HG03378 (cell line): ENCODE results near the gene RNF19B.

Experiments used
- ATAC-seq: cut with Tn5 transposase; IDR thresholded peaks from one replicate; pipeline ENCODE4 v1.9.1; 2021; ENCODE audit warnings: mild to moderate bottlenecking, moderate library complexity; ENCODE audit not compliant: unreplicated experiment

RNF19B gene

GRCh38 chr1:32891241-32891570 is 73.4 kb downstream of the RNF19B start:
- no peak for ATAC-seq

DNA sequence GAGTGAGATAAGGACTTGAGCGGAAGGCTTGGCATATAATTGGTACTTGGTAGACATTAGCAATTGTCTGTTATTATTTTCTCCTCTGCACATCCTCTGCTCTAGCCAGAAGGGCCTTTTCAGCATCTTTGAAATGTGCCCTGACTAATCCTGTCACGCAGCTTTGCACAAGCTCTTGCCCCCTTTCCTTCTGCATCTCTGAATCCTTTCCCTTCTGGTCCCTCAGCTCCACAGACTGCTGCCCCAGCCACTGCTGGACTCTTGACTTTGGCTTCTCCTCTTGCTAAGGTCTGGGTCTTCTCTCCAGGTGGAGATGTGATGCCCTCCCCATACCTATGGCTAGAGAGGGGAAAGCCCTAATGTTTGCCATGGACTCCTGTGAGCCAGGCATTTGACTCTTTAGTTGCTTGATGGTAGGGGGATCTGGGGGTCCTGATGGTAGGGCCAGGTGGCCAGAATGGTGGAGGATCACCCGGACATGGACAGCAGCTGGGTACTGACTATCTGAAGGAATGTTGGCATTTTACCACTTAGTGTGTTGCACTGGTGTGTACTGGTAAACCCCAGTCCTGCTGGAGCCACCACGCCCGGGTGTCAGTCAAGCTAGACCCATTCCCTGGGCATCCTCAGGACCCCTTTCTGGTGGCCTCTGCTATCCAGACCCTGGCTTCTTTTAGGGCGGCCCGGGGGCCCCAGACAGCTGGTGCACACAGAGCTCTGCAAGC is 73.9 kb downstream of the RNF19B start:
- no peak for ATAC-seq

- ATAC-seq, result no peak
Observed at GRCh38 chr1:32889731-32890278, 74.8 kb downstream of the RNF19B start.

- no peak for ATAC-seq
Observed at GRCh38 chr1:32888677-32889420, 75.8 kb downstream of the RNF19B start.

- no peak for ATAC-seq
Observed at GRCh38 chr1:32888134-32888533, 76.5 kb downstream of the RNF19B start.

- ATAC-seq, result no peak
Observed at GRCh38 chr1:32887623-32888022, 77.0 kb downstream of the RNF19B start.

GRCh38 chr1:32886828-32887414 is 77.7 kb downstream of the RNF19B start:
- ATAC-seq, result no peak
